GM10847 (cell line): ENCODE results near the gene WLS.

Source experiments
- POLR2A ChIP-seq: IDR thresholded peaks from 2 replicates; pipeline ENCODE4 v1.6.1; 2011; ENCODE audit not compliant: insufficient read length; ENCODE audit errors: extremely low read depth

The WLS gene

GRCh38 chr1:68165665-68166064, 66.7 kb downstream of the WLS start:
- TF ChIP-seq POLR2A: no peak

GRCh38 chr1:68164918-68165317, 67.4 kb downstream of the WLS start:
- no peak for TF ChIP-seq POLR2A

DNA sequence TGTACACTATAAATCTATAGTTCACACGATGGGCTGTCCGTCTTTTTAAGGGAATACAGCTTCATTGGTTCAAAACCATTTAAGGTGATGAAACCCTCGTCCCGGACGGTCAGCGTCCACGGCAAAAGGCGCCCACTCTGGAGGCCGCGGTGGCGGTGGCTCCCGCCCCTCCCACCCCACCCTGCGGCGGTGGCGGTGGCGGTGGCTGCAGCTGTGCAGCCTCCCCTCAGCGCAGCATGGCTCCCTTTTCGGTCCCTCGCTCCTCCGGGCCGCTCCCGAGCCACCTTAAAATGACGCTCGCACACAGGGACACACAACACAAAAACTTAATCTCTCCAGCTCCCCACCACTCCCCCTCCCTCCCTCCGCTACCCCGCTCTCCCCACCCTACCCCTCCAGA, 69.1 kb downstream of the WLS start:
- no peak for TF ChIP-seq POLR2A

GRCh38 chr1:68162761-68163160, 69.6 kb downstream of the WLS start:
- TF ChIP-seq POLR2A: no peak

- no peak for TF ChIP-seq POLR2A
These were observed 72.3 kb downstream of the WLS start for GRCh38 chr1:68160021-68160420.

DNA sequence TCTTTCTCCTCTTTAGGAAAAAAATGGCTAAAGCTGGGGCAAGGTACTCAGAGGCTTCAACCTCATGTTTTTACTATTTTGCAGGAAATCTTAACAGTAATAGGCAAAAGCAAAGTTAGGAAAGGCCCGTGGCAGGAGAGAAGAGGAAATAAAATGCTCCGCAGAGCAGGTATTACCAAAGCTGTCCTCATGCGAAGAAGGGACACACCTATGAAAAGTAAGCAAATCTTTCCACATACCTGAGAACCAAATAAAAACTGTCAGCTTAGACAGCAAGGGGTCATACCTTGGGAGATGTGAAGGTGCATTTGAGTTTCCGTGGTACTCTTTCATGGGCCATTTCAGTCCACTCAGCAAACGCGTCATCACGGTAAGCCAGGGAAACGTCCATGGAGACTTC, 73.5 kb downstream of the WLS start:
- no peak for TF ChIP-seq POLR2A

GRCh38 chr1:68157416-68157815, 74.9 kb downstream of the WLS start:
- TF ChIP-seq POLR2A: no peak

- no peak for TF ChIP-seq POLR2A
These were observed 80.6 kb downstream of the WLS start for GRCh38 chr1:68151690-68152089.

- TF ChIP-seq POLR2A: no peak
These were observed 82.4 kb downstream of the WLS start for GRCh38 chr1:68149907-68150306.

GRCh38 chr1:68149110-68149798, 83.1 kb downstream of the WLS start:
- TF ChIP-seq POLR2A: no peak

DNA sequence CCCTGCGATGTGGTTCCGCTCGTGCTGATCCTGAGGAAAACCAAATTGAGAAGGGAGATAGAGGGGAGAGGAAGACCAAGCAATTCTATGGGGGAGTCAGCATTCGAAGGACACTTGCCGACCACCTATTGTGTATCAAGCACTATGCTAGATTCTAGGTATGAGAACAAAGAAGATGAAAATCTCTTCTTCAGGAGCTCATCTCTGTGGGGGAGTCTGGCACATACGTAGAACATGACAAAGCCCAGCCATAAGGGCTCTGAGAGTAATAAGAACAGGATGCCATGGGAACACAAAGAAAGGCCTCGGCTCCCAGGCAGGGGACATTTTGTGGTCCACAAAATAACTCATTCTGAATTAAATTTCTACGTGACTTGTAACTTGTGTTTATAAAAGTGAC, 83.7 kb downstream of the WLS start:
- no peak for TF ChIP-seq POLR2A

DNA sequence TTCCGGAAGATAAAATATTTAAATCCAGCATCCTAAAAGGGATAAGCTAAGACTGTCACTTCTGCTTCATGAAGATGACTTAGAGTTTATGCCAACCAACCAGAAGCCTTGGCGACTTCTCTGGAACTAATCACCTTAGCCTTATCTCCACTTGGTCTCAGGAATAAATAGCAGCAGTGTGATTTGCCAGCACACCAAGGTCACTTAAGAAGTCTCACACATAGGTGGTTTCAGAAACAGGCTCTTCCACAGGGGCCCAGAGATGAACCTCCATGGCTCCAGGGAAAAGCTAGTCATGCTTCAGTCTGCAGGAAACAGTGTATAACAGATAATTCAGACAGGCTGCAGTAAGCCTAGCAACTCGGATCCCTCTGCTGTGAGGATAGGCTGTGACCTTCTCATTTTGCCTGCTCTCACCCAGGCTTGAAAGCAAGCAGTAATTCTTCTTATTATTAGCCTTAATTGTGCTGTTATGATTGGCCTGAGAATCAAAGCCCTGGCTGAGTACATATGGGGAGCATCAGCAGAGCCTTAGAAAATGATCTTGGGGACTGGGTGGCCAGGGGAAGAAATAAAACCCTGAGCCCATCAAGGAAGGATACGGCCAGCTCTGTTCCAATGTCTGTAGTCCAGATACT, 84.7 kb downstream of the WLS start:
- TF ChIP-seq POLR2A: no peak

- TF ChIP-seq POLR2A: no peak
These were observed 86.8 kb downstream of the WLS start for GRCh38 chr1:68145418-68146126.

DNA sequence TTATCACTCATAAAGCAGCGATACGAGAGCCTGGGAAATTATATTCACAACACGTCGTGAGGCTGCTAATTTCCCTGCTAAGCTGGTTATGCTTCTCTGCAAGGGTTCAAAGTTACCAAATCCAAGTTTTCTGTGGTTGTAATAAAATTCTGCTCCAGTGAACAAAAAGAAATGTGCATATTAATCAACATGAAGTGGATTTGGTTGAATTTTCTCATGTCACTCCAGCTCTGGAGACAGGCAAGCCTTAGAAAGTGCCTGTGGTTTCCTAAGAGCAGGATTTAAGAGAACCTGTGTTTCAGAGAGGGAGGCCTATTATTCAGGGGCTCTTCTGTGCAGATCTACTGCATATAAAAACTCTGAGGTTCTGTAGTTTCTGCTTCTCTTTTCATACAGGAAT, 87.5 kb downstream of the WLS start:
- TF ChIP-seq POLR2A: no peak

DNA sequence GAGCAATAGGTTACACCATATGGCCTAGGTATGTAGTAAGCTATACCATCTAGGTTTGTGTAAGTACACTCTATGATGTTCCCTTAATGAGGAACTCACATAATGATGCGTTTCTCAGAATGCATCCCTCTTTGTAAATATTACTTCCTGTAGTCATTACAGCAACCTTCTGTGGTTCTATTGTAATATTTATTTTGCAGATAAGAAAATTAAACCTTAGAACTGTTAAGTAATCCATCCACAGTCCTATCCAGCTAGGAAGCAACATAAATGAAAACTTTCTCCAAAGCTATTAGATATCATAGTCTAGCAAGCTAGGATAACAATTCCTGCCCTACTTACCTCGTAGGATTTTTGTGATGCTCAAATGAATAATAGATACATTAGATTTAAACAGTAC, 88.7 kb downstream of the WLS start:
- no peak for TF ChIP-seq POLR2A

DNA sequence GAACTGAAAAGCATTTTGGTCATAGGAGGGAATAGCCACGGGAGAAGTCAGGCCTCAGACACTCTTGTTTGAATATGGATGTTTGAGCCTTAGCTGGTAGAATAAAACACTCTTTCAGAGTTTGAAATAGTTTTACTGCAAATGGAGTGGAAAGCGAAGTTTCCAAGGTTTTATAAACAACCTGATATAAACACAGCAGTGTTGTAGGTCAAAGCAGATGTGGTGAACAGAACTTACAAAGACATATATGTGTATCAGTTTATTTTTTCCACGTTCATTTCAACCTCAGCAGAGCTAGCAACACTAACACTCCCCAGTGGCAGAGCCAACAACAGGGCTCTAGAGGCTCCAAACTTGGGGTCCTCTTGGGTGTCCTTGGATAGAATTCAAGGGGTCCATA, 89.9 kb downstream of the WLS start:
- TF ChIP-seq POLR2A: no peak
